Endodermal cell (in vitro differentiated cells): ENCODE measurements around the gene STMN3. TPM values are rescaled to one million over a fixed set of nuclear protein-coding genes. Genes with fewer than 3 reads are reported as not detected.

Source experiments
- DNase-seq: peaks from one replicate; pipeline ENCODE4 v3.0.0-alpha.2; 2017
- H3K27ac ChIP-seq: 2 replicates; pipeline ENCODE4 v1.5.1; 2013; ENCODE audit warnings: mild to moderate bottlenecking, low read depth, low read length, moderate library complexity
- H3K27me3 ChIP-seq: 2 replicates; pipeline ENCODE4 v1.6.1; 2013; ENCODE audit warnings: mild to moderate bottlenecking, low read length, moderate library complexity; ENCODE audit not compliant: insufficient read depth, control insufficient read depth, poor library complexity, severe bottlenecking
- H3K36me3 ChIP-seq: 2 replicates; pipeline ENCODE4 v1.7.0; 2013; ENCODE audit warnings: mild to moderate bottlenecking, low read length, moderate library complexity; ENCODE audit not compliant: control insufficient read depth, insufficient read depth
- H3K4me1 ChIP-seq: one replicate; pipeline ENCODE4 v1.7.0; 2013; ENCODE audit warnings: low read length; ENCODE audit not compliant: control insufficient read depth, insufficient read depth
- H3K4me3 ChIP-seq: 2 replicates; pipeline ENCODE4 v1.5.1; 2013; ENCODE audit warnings: mild to moderate bottlenecking, low read length, moderate library complexity
- H3K9ac ChIP-seq: 2 replicates; pipeline ENCODE4 v1.6.1; 2013; ENCODE audit warnings: mild to moderate bottlenecking, low read length, moderate library complexity; ENCODE audit not compliant: poor library complexity, severe bottlenecking; ENCODE audit errors: extremely low read depth
- H3K9me3 ChIP-seq: 2 replicates; pipeline ENCODE4 v1.6.1; 2013; ENCODE audit warnings: mild to moderate bottlenecking, low read length, moderate library complexity; ENCODE audit not compliant: control insufficient read depth
- H3K27ac Mint-ChIP-seq: 2 replicates; pipeline ENCODE4 v1.8.0; 2020; ENCODE audit warnings: mixed read lengths
- H3K27me3 Mint-ChIP-seq: 2 replicates; pipeline ENCODE4 v1.8.0; 2021; ENCODE audit warnings: mild to moderate bottlenecking, mixed read lengths; ENCODE audit not compliant: insufficient read depth
- H3K36me3 Mint-ChIP-seq: 2 replicates; pipeline ENCODE4 v1.8.0; 2020; ENCODE audit warnings: low read depth, mixed read lengths
- H3K4me1 Mint-ChIP-seq: 2 replicates; pipeline ENCODE4 v1.8.0; 2020; ENCODE audit warnings: mixed read lengths
- H3K4me3 Mint-ChIP-seq: 2 replicates; pipeline ENCODE4 v1.8.0; 2020; ENCODE audit warnings: mild to moderate bottlenecking, moderate library complexity, mixed read lengths
- H3K9me3 Mint-ChIP-seq: 2 replicates; pipeline ENCODE4 v1.8.0; 2020; ENCODE audit warnings: mild to moderate bottlenecking, mixed read lengths
- CTCF ChIP-seq: fragments of 200-600 bp; sonication (generic); conservative IDR thresholded peaks from 2 replicates; pipeline ENCODE4 v1.5.0; 2021; ENCODE audit warnings: antibody characterized with exemption, mild to moderate bottlenecking
- WGBS, 2 experiments: methylation state at CpG; one replicate each; pipeline versions ENCODE4 v1.1.5 to v1.1.7; 2013; ENCODE audit warnings: missing lambda C conversion rate in 2 of 2, mixed read lengths in 1 of 2; ENCODE audit not compliant: insufficient coverage in 1 of 2, insufficient read length in 1 of 2; 5-methylcytosine and 5-hydroxymethylcytosine counted together
- total RNA-seq, 2 donors: library from RNA; stranded (reverse); fragmentation: NEBNext Ultra II Directional in 1 of 2; extraction: Animal tissue kit (Norgen Biotek cat#: 25700) in 1 of 2; gene quantifications; 2 replicates in 1 of 2; 3 replicates in 1 of 2; pipeline ENCODE4 v1.2.1, GENCODE V29; 2021

Gene STMN3
- total RNA-seq, 2 donors from 2014 or later, result 6.7 to 18.3 TPM

- peaks cover 5% of the 10 kb centered on the region for H3K4me1 Mint-ChIP-seq
- no peak overlapping the region for H3K4me3 Mint-ChIP-seq
- no peaks in the 10 kb centered on the region for H3K36me3 ChIP-seq
- 96% methylated on average over 25 to 28 of the region's 28 CpGs for WGBS, 2 experiments
- H3K9me3 Mint-ChIP-seq, result no peaks in the 10 kb centered on the region
- H3K9ac ChIP-seq, result no peak overlapping the region
- H3K9me3 ChIP-seq, result no peaks in the 10 kb centered on the region
- no peak for TF ChIP-seq CTCF
- no peak overlapping the region for H3K27ac Mint-ChIP-seq
- H3K4me1 ChIP-seq, result no peaks in the 10 kb centered on the region
- H3K27me3 ChIP-seq, result no peaks in the 10 kb centered on the region
- no peaks in the 10 kb centered on the region for H3K27me3 Mint-ChIP-seq
- no peak overlapping the region for H3K4me3 ChIP-seq
- DNase-seq, result no peak
- peaks cover 29% of the 10 kb centered on the region for H3K36me3 Mint-ChIP-seq
- H3K27ac ChIP-seq, result no peak overlapping the region
Observed at GRCh38 chr20:63591786-63592355, 61.4 kb downstream of the STMN3 start.

- TF ChIP-seq CTCF, result no peak
- Histone ChIP-seq H3K9ac (no peak overlapping the region), H3K27ac (no peak overlapping the region), H3K36me3 (no peaks in the 10 kb centered on the region), H3K9me3 (no peaks in the 10 kb centered on the region), H3K4me1 (no peaks in the 10 kb centered on the region), H3K4me3 (no peak overlapping the region), H3K27me3 (no peaks in the 10 kb centered on the region)
- DNase-seq, result no peak
- H3K9me3 Mint-ChIP-seq, result no peaks in the 10 kb centered on the region
- peaks cover 29% of the 10 kb centered on the region for H3K36me3 Mint-ChIP-seq
- no peak overlapping the region for H3K4me3 Mint-ChIP-seq
- H3K4me1 Mint-ChIP-seq, result peaks cover 5% of the 10 kb centered on the region
- WGBS, 2 experiments, result 94% methylated on average over 3 to 4 of the region's 4 CpGs
- no peak overlapping the region for H3K27ac Mint-ChIP-seq
- no peaks in the 10 kb centered on the region for H3K27me3 Mint-ChIP-seq
Observed at GRCh38 chr20:63591147-63591533, 62.1 kb downstream of the STMN3 start.

GRCh38 chr20:63590218-63591146 is 62.7 kb downstream of the STMN3 start:
- 95% methylated on average over 43 to 52 of the region's 52 CpGs for WGBS, 2 experiments
- H3K36me3 ChIP-seq, result no peaks in the 10 kb centered on the region
- H3K4me3 ChIP-seq, result no peak overlapping the region
- no peak for DNase-seq
- Mint-ChIP-seq H3K4me3 (no peak overlapping the region), H3K27ac (no peak overlapping the region), H3K36me3 (peaks cover 28% of the 10 kb centered on the region), H3K9me3 (no peaks in the 10 kb centered on the region), H3K27me3 (no peaks in the 10 kb centered on the region), H3K4me1 (peaks cover 5% of the 10 kb centered on the region)
- H3K9me3 ChIP-seq, result no peaks in the 10 kb centered on the region
- H3K9ac ChIP-seq, result no peak overlapping the region
- H3K27ac ChIP-seq, result no peak overlapping the region
- no peak for TF ChIP-seq CTCF
- no peaks in the 10 kb centered on the region for H3K4me1 ChIP-seq
- no peaks in the 10 kb centered on the region for H3K27me3 ChIP-seq

Other genes starting within 250 kb of the STMN3 start
- gene KCNQ2, start 180.8 kb downstream of the STMN3 start, total RNA-seq, result 10 to 100 TPM; 36.4 to 62.8 TPM
- gene EEF1A2, start 154.3 kb downstream of the STMN3 start, total RNA-seq, result 10 to 100 TPM; 12.1 to 22.6 TPM
- 100 to 1,000 TPM; 247 to 296 TPM for gene PPDPF, start 132.7 kb downstream of the STMN3 start, total RNA-seq
- gene PTK6, start 116.0 kb downstream of the STMN3 start, total RNA-seq, result under 1 TPM in 1 of 2 donors, not detected in 1; 0.22 TPM
- gene SRMS, start 105.7 kb downstream of the STMN3 start, total RNA-seq, result not detected
- 1 to 10 TPM; 1.8 to 2.4 TPM for gene FNDC11, start 99.3 kb downstream of the STMN3 start, total RNA-seq
- 10 to 100 TPM; 34.5 to 37.0 TPM for gene HELZ2, start 79.2 kb downstream of the STMN3 start, total RNA-seq
- 10 to 100 TPM; 11.5 to 12.3 TPM for gene GMEB2, start 26.3 kb downstream of the STMN3 start, total RNA-seq
- gene RTEL1, start 4.9 kb upstream of the STMN3 start, total RNA-seq, result 10 to 100 TPM; 33.9 to 36.7 TPM
- gene TNFRSF6B, start 43.2 kb upstream of the STMN3 start, total RNA-seq, result not detected
- gene ARFRP1, start 54.6 kb upstream of the STMN3 start, total RNA-seq, result 10 to 100 TPM; 41.6 to 46.2 TPM
- gene ZGPAT, start 54.6 kb upstream of the STMN3 start, total RNA-seq, result 10 to 100 TPM; 28.8 to 29.5 TPM
- gene LIME1, start 83.2 kb upstream of the STMN3 start, total RNA-seq, result 10 to 100 TPM in 1 of 2 donors, 1 to 10 TPM in 1; 7.6 to 10.1 TPM
- 100 to 1,000 TPM in 1 of 2 donors, 10 to 100 TPM in 1; 69.3 to 108 TPM for gene SLC2A4RG, start 86.4 kb upstream of the STMN3 start, total RNA-seq
- gene ZBTB46, start 177.8 kb upstream of the STMN3 start, total RNA-seq, result 10 to 100 TPM; 24.9 to 25.9 TPM
- not detected for gene ABHD16B, start 208.1 kb upstream of the STMN3 start, total RNA-seq
- gene TPD52L2, start 211.8 kb upstream of the STMN3 start, total RNA-seq, result 10 to 100 TPM; 68.3 to 85.2 TPM
- gene DNAJC5, start 241.7 kb upstream of the STMN3 start, total RNA-seq, result 10 to 100 TPM; 25.8 to 26.8 TPM